Ishikawa (cell line): ENCODE results near the gene SLC16A4.

Source experiments
- CREB1 ChIP-seq: IDR thresholded peaks from 2 replicates; pipeline ENCODE4 v1.6.1; 2012; ENCODE audit warnings: low read depth
- EGR1 ChIP-seq: IDR thresholded peaks from 2 replicates; pipeline ENCODE4 v1.6.1; 2012
- EP300 ChIP-seq: IDR thresholded peaks from 2 replicates; pipeline ENCODE4 v1.6.1; 2012; ENCODE audit warnings: borderline replicate concordance
- FOXM1 ChIP-seq: IDR thresholded peaks from 2 replicates; pipeline ENCODE4 v1.6.1; 2012; ENCODE audit warnings: low read depth, borderline replicate concordance
- MAX ChIP-seq: IDR thresholded peaks from 2 replicates; pipeline ENCODE4 v1.6.1; 2012
- RAD21 ChIP-seq: IDR thresholded peaks from 2 replicates; pipeline ENCODE4 v1.6.1; 2012; ENCODE audit warnings: low read depth
- REST ChIP-seq: IDR thresholded peaks from 2 replicates; pipeline ENCODE4 v1.6.1; 2012; ENCODE audit warnings: low read depth, mild to moderate bottlenecking
- TAF1 ChIP-seq: IDR thresholded peaks from 2 replicates; pipeline ENCODE4 v1.6.1; 2012; ENCODE audit warnings: low read depth, mild to moderate bottlenecking
- TCF12 ChIP-seq: IDR thresholded peaks from 2 replicates; pipeline ENCODE4 v1.6.1; 2012; ENCODE audit warnings: low read depth
- TEAD4 ChIP-seq: IDR thresholded peaks from 2 replicates; pipeline ENCODE4 v1.6.1; 2012
- YY1 ChIP-seq: IDR thresholded peaks from 2 replicates; pipeline ENCODE4 v1.6.1; 2012; ENCODE audit warnings: low read depth
- ZBTB7A ChIP-seq: IDR thresholded peaks from 2 replicates; pipeline ENCODE4 v1.6.1; 2012; ENCODE audit warnings: low read depth

- TF ChIP-seq EP300 (no peak), RAD21 (no peak), EGR1 (no peak), TAF1 (no peak), FOXM1 (no peak), YY1 (no peak), ZBTB7A (no peak), MAX (no peak), REST (no peak), CREB1 (no peak), TCF12 (no peak), TEAD4 (no peak)
Measured at GRCh38 chr1:110364221-110364620, 26.6 kb downstream of the SLC16A4 start.
